HG03097 (cell line): ENCODE measurements around the gene CDAN1.
"Not testable (repeated sequence)": the region's sequence is repeated elsewhere in the genome, so short reads cannot be mapped to it uniquely, and the experiment has no call there.

Source experiments
- ATAC-seq: cut with Tn5 transposase; IDR thresholded peaks from one replicate; pipeline ENCODE4 v1.9.1; 2021; ENCODE audit not compliant: unreplicated experiment, low FRiP score

Gene CDAN1, protein sequence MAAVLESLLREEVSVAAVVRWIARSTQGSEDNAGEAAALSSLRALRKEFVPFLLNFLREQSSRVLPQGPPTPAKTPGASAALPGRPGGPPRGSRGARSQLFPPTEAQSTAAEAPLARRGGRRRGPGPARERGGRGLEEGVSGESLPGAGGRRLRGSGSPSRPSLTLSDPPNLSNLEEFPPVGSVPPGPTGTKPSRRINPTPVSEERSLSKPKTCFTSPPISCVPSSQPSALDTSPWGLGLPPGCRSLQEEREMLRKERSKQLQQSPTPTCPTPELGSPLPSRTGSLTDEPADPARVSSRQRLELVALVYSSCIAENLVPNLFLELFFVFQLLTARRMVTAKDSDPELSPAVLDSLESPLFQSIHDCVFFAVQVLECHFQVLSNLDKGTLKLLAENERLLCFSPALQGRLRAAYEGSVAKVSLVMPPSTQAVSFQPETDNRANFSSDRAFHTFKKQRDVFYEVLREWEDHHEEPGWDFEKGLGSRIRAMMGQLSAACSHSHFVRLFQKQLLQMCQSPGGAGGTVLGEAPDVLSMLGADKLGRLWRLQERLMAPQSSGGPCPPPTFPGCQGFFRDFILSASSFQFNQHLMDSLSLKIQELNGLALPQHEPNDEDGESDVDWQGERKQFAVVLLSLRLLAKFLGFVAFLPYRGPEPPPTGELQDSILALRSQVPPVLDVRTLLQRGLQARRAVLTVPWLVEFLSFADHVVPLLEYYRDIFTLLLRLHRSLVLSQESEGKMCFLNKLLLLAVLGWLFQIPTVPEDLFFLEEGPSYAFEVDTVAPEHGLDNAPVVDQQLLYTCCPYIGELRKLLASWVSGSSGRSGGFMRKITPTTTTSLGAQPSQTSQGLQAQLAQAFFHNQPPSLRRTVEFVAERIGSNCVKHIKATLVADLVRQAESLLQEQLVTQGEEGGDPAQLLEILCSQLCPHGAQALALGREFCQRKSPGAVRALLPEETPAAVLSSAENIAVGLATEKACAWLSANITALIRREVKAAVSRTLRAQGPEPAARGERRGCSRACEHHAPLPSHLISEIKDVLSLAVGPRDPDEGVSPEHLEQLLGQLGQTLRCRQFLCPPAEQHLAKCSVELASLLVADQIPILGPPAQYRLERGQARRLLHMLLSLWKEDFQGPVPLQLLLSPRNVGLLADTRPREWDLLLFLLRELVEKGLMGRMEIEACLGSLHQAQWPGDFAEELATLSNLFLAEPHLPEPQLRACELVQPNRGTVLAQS

GRCh38 chr15:42736793-42737528 is at the start of gene CDAN1:
CDAN1 (minus strand) TSS chr15:42737128; CDS start chr15:42737102, 26 bp downstream.
- peak; percentile 69 for ATAC-seq

DNA sequence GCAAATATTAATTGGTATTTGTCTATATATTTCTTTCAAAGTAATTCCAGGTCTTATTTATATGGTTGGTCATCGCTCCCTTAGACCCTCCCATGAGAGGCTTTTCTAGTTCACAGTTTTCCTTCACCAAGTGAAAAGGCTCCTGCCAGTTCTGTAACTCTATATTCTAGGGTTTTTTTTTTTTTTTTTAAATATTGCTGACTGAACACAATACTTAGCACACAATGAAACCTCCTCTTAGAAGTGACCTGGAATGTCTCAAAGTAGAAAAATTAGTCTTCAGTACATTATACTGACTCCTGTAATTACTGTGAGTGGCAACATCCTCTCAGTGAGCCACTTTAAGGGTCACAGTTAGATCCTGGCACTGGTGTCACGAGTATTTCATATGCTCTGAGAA is 48.6 kb upstream of the CDAN1 start:
- no peak for ATAC-seq

- no peak for ATAC-seq
These were observed 47.8 kb upstream of the CDAN1 start for GRCh38 chr15:42784705-42785104.

- ATAC-seq, result no peak
These were observed 45.8 kb upstream of the CDAN1 start for GRCh38 chr15:42782716-42783115.

DNA sequence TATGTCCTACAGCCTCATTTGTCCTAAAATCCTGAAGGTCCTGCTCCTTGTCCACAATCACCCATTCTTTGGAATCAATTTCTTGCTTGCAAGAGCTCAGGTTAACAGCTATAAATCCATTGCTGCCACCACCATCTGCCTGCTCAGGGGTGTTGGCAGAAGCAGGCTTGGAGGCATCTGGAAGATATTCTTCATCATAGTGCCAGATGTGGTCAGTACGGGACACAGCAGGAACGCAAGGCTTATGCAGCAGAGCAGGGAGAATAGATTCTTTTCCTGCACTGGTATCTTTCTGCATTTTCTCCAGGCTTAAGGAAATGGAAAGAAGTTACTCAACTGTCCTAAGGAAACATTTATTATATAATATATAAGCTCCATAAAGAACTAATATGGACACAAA is 38.5 kb upstream of the CDAN1 start:
- ATAC-seq, result no peak

DNA sequence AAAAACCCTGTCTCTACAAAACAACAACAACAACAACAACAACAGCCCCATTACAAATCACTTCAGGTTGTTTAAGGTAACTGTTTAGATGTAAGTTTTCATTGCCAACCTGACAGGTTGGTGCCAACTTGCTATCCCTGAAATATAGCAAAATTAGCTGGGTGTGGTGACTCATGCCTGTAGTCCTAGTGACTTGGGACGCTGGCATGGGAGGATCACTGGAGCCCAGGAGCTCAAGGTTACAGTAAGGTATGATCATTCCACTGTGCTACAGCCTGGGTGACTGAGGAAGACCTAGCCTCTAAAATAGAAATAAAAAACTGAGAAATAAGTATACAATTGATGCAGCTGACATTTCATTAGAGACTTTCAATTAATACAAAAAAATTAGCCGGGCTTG is 36.0 kb upstream of the CDAN1 start:
- ATAC-seq, result no peak

DNA sequence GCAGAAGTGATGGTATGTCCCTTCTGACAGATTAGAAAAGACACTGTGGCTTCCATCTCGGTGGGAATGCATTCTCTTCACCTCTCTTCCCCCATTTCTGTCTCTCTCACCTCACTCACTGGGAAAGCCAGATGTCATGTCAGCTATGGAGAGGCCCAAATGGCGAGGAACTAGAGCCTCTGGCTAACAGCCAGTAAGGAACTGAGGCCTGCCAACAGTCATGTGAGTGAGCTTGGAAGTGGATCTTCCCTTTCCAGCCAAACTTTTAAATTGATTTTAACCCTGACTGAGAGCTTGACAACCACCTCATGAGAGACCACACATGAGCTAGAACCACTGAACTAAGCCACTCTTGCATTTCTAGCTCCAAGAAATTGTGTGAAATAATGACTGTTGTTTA is 35.2 kb upstream of the CDAN1 start:
- no peak for ATAC-seq

- not testable (repeated sequence) for ATAC-seq
These were observed 29.2 kb upstream of the CDAN1 start for GRCh38 chr15:42766109-42766508.

DNA sequence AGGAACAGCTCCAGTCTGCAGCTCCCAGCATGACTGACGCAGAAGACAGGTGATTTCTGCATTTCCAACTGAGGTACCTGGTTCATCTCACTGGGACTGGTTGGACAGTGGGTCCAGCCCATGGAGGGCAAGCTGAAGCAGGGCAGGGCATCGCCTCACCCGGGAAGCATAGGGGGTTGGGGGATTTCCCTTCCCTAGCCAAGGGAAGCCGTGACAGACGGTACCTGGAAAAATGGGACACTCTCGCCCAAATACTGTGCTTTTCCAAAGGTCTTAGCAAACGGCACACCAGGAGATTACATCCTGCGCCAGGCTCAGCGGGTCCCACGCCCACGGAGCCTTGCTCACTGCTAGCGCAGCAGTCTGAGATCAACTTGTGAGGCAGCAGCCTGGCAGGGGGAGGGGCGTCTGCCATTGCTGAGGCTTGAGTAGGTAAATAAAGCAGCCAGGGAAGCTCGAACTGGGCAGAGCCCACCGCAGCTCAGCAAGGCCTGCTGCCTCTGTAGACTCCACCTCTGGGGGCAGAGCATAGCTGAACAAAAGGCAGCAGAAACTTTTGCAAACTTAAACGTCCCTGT is 27.3 kb upstream of the CDAN1 start:
- not testable (repeated sequence) for ATAC-seq

DNA sequence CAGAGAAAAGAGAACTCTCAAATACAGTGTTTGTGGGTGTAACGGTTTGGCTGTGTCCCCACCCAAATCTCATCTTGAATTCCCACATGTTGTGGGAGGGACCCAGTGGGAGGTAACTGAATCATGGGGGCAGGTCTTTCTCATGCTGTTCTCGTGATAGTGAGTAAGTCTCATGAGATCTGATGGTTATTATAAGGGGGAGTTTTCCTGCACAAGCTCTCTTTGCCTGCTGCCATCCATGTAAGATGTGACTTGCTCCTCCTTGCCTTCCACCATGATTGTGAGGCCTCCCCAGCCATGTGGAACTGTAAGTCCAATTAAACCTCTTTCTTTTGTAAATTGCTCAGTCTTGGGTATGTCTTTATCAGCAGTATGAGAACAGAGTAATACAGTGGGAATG is 24.9 kb upstream of the CDAN1 start:
- ATAC-seq, result not testable (repeated sequence)

DNA sequence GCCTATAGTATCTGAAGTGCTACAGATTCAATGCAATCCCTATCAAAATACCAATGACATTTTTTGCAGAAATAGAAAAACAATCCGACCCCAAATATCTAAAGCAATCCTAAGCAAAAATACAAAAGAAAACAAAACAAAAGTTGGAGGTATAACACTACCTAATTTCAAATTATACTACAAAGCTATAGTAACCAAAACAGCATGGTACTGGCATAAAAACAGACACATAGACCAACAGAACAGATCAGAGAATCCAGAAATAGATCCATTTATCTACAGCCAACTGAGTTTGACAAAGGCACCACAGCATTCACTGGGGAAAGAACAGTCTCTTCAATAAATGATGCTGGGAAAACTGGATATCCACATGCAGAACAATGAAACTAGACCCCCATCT is 23.8 kb upstream of the CDAN1 start:
- ATAC-seq, result no peak

- ATAC-seq, result no peak
These were observed 22.2 kb upstream of the CDAN1 start for GRCh38 chr15:42759093-42759492.

- no peak for ATAC-seq
These were observed 13.4 kb upstream of the CDAN1 start for GRCh38 chr15:42750306-42750705.

- no peak for ATAC-seq
These were observed 12.3 kb upstream of the CDAN1 start for GRCh38 chr15:42749266-42749665.

DNA sequence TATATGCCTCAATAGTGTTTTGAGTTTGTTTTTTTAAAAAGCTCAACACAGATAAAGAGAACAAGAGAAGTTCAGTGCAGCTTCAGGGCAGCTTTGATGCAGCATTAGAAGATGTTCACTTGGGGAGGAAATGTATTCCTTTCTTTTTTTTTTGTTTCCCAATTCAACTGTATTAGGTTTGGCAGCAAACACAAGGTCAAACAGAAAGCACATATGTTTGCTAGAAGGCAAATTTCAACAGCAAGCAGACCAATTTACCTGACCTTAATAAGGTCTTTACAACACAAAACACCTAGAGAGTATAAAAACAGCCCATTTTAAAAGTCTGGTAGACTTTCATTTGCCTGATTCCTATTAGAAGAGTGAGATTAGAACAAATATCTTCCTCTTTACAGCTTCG is 7.3 kb upstream of the CDAN1 start:
- ATAC-seq, result no peak

DNA sequence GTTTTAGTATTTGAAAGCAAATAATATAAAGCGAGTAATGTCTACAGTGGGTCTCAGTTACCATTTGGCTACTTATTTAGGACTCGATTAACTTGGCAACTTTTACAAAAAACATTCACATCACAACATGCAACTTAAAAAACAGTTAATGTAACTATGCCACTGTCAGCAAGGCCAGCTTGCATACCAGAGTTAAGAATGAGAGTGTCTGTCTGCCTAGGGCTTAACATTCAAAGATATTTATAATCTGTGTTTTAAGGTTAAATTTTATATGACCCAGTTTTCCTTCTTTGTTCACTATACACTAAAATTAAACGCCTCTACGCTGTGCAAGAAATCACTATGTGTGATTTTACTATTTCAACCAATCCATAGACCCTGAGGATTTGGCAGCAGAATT is 5.2 kb upstream of the CDAN1 start:
- no peak for ATAC-seq

- no peak for ATAC-seq
These were observed 4.8 kb upstream of the CDAN1 start for GRCh38 chr15:42741710-42742109.

GRCh38 chr15:42737529-42738328 is 801 bp upstream of the CDAN1 start:
- ATAC-seq, result no peak

GRCh38 chr15:42736178-42736792 is 643 bp downstream of the CDAN1 start:
- no peak for ATAC-seq
